ENCODE measurements around the gene TSPAN18. TPM values are rescaled to one million over a fixed set of nuclear protein-coding genes. Genes with fewer than 3 reads are reported as not detected.

The TSPAN18 gene
- total RNA-seq, 1 experiment from 2014 or later: 18.3 TPM

DNA sequence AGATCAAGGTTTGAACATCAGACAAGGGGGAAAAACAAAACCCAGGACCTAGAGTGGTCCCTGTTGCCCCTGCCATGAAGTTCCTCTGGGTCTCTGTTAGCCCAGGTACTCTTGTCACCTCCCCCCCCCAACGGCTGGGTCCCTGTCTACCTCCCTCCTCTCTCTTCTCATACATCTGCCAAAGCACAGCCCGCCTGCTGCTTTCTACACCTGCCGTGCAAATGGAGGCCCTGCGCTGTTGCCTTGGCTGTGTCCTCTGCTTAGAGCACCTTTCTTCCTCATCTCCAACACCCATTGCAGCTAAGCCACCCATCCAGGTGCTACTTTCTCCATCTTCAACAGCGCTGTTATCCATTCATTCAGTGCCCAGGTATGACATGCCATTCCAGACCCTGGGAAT lies 124.7 kb downstream of the TSPAN18 start (continued):
- TF ChIP-seq, protein P1, sequence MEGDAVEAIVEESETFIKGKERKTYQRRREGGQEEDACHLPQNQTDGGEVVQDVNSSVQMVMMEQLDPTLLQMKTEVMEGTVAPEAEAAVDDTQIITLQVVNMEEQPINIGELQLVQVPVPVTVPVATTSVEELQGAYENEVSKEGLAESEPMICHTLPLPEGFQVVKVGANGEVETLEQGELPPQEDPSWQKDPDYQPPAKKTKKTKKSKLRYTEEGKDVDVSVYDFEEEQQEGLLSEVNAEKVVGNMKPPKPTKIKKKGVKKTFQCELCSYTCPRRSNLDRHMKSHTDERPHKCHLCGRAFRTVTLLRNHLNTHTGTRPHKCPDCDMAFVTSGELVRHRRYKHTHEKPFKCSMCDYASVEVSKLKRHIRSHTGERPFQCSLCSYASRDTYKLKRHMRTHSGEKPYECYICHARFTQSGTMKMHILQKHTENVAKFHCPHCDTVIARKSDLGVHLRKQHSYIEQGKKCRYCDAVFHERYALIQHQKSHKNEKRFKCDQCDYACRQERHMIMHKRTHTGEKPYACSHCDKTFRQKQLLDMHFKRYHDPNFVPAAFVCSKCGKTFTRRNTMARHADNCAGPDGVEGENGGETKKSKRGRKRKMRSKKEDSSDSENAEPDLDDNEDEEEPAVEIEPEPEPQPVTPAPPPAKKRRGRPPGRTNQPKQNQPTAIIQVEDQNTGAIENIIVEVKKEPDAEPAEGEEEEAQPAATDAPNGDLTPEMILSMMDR (IDR thresholded peaks at IDR 0.05 in 2 of 3, conservative IDR thresholded peaks at IDR 0.05 in 1 of 3; ENCODE audit: borderline replicate concordance in 1 of 3, insufficient read depth in 1 of 3, low read depth in 2 of 3, low read length in 2 of 3): no peak

DNA sequence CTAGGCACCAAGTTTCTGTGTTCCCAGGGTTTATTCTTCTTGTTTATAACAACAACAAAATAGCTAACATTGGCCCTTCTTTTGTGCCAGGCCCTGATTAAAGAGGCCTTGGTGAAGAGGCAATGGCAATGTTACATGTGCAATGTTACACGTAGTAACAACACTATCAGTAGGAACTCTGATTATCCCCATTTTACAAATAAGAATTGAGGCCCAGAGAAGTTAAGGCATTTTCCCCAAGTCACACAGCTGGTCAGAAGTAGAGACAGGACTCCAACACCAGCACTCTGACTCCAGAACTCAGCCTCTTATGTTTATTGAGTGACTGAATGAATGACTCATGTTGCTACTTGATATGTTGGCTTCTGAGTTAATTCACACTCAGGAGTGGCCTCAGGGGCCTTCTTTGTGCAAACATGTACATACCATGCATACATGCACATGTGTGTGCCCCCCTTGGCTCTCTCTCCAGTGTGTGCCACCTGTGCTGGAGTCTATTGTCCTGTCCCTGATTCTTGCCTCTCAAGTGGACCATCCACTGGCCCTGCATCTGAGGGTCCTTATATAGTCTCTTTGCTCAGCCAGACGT lies 125.5 kb downstream of the TSPAN18 start:
- intact Hi-C loops (cut with micrococcal nuclease): no loop called here
- CTCF ChIA-PET: no interaction called here

DNA sequence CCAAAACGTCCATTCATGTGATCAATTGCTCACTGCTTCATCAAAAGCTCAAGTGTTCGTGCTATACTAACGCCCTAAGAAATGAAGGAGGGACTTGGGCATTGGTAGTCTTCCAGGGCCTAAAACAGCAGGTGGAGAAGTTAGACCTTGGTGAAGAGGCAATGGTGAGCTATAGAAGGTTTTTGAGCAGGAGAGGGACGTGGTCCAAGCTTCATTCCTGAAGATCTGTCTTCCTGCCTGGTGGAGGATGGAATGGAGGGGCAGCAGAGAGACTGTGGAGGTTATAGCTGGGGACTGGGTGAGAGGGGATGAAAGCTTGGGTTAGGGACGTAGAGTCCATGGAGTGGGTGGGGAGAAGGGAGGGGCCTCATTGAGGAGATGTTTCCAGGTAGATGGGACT lies 126.2 kb downstream of the TSPAN18 start:
- no peak overlapping the region for H2AFZ ChIP-seq (ENCODE audit: low read depth, low read length, poor library complexity, severe bottlenecking)
- H3K4me1 ChIP-seq (ENCODE audit: control insufficient read depth in 1 of 2, insufficient read depth in 2 of 2, low read length in 2 of 2): peaks cover 0 to 18% of the 10 kb centered on the region in 2 experiments
- H3K27me3 ChIP-seq (ENCODE audit: insufficient read depth, low read length): no peaks in the 10 kb centered on the region
- H3K4me2 ChIP-seq (ENCODE audit: low read length): no peak overlapping the region
- RAD21 ChIA-PET (ENCODE audit: low non-redundant PET in 1 of 2, low total read pairs in 2 of 2, uncharacterized antibody in 2 of 2, unreplicated experiment in 2 of 2): no interaction called here
- DNase-seq (ENCODE audit: low read depth, low spot score): no peak
- POLR2A ChIA-PET: no interaction called here
- ATAC-seq: no peak
- no peak overlapping the region for H3K4me3 ChIP-seq (replicated peaks in 1 of 2; ENCODE audit: low read depth in 1 of 2, low read length in 2 of 2)
- no peaks in the 10 kb centered on the region for H4K20me1 ChIP-seq (ENCODE audit: insufficient read depth)
- intact Hi-C loops (cut with micrococcal nuclease): no loop called here
- CTCF ChIA-PET: no interaction called here
- H3K9me3 ChIP-seq (ENCODE audit: control insufficient read depth in 1 of 2, insufficient read depth in 1 of 2, low read depth in 1 of 2, low read length in 2 of 2): no peaks in the 10 kb centered on the region
- no peak overlapping the region for H3K9ac ChIP-seq (ENCODE audit: low read length)
- H3K9me2 ChIP-seq (ENCODE audit: insufficient read depth): no peaks in the 10 kb centered on the region
- H3K79me2 ChIP-seq (ENCODE audit: insufficient read depth, low read length): no peaks in the 10 kb centered on the region
- no peak overlapping the region for H3K27ac ChIP-seq (ENCODE audit: low read depth, low read length)
- H3K36me3 ChIP-seq (ENCODE audit: control insufficient read depth in 1 of 2, insufficient read depth in 2 of 2, low read length in 2 of 2): no peaks in the 10 kb centered on the region
- BruUV-seq (replicated peaks): no TSS peak
- TF ChIP-seq FOSL1 (IDR thresholded peaks at IDR 0.05; ENCODE audit: low read depth): no peak
- TF ChIP-seq ZNF274 (IDR thresholded peaks at IDR 0.05; ENCODE audit: low read depth, low read length): no peak
- TF ChIP-seq JUND (IDR thresholded peaks at IDR 0.05): no peak
- no peak for TF ChIP-seq ZFX (IDR thresholded peaks at IDR 0.05)
- TF ChIP-seq SIN3A (IDR thresholded peaks at IDR 0.05; ENCODE audit: low read depth): no peak
- no peak for TF ChIP-seq TCF7L2 (IDR thresholded peaks at IDR 0.05; ENCODE audit: borderline replicate concordance, extremely low read depth, insufficient read depth, insufficient read length)
- TF ChIP-seq SRF (IDR thresholded peaks at IDR 0.05; ENCODE audit: low read depth): no peak
- TF ChIP-seq ELF1 (IDR thresholded peaks at IDR 0.05; ENCODE audit: borderline replicate concordance, low read depth): no peak
- TF ChIP-seq POLR2A (IDR thresholded peaks at IDR 0.05; ENCODE audit: borderline replicate concordance, extremely low read depth, insufficient read depth, insufficient read length): no peak
- TF ChIP-seq, protein P2, sequence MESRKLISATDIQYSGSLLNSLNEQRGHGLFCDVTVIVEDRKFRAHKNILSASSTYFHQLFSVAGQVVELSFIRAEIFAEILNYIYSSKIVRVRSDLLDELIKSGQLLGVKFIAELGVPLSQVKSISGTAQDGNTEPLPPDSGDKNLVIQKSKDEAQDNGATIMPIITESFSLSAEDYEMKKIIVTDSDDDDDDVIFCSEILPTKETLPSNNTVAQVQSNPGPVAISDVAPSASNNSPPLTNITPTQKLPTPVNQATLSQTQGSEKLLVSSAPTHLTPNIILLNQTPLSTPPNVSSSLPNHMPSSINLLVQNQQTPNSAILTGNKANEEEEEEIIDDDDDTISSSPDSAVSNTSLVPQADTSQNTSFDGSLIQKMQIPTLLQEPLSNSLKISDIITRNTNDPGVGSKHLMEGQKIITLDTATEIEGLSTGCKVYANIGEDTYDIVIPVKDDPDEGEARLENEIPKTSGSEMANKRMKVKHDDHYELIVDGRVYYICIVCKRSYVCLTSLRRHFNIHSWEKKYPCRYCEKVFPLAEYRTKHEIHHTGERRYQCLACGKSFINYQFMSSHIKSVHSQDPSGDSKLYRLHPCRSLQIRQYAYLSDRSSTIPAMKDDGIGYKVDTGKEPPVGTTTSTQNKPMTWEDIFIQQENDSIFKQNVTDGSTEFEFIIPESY (IDR thresholded peaks at IDR 0.05; ENCODE audit: extremely low read depth, insufficient replicate concordance, low read length): no peak
- TF ChIP-seq EZH2phosphoT487 (IDR thresholded peaks at IDR 0.05; ENCODE audit: borderline replicate concordance): no peak
- TF ChIP-seq SP1 (IDR thresholded peaks at IDR 0.05; ENCODE audit: low read depth): no peak
- TF ChIP-seq CBX3 (IDR thresholded peaks at IDR 0.05; ENCODE audit: low read depth): no peak
- TF ChIP-seq POLR2AphosphoS5 (IDR thresholded peaks at IDR 0.05; ENCODE audit: low read depth, low read length): no peak
- no peak for TF ChIP-seq CEBPB (IDR thresholded peaks at IDR 0.05; ENCODE audit: low read depth)

More for the DNA sequence above, 125.5 kb downstream of the TSPAN18 start:
- Histone ChIP-seq H3K9me2 (ENCODE audit: insufficient read depth) (no peaks in the 10 kb centered on the region), H3K9ac (ENCODE audit: low read length) (no peak overlapping the region), H3K4me1 (ENCODE audit: control insufficient read depth in 1 of 2, insufficient read depth in 2 of 2, low read length in 2 of 2) (peaks cover 0 to 18% of the 10 kb centered on the region in 2 experiments), H3K27me3 (ENCODE audit: insufficient read depth, low read length) (no peaks in the 10 kb centered on the region), H3K27ac (ENCODE audit: low read depth, low read length) (no peak overlapping the region), H3K36me3 (ENCODE audit: control insufficient read depth in 1 of 2, insufficient read depth in 2 of 2, low read length in 2 of 2) (no peaks in the 10 kb centered on the region), H2AFZ (ENCODE audit: low read depth, low read length, poor library complexity, severe bottlenecking) (no peak overlapping the region), H3K9me3 (ENCODE audit: control insufficient read depth in 1 of 2, insufficient read depth in 1 of 2, low read depth in 1 of 2, low read length in 2 of 2) (0 out of 4 replicates have a peak, but pooled peaks cover 0 to 2% of the 10 kb centered on the region in 2 experiments), H4K20me1 (ENCODE audit: insufficient read depth) (no peaks in the 10 kb centered on the region), H3K79me2 (ENCODE audit: insufficient read depth, low read length) (no peaks in the 10 kb centered on the region), H3K4me3 (replicated peaks in 1 of 2; ENCODE audit: low read depth in 1 of 2, low read length in 2 of 2) (no peak overlapping the region), H3K4me2 (ENCODE audit: low read length) (no peak overlapping the region)
- ChIA-PET POLR2A (no interaction called here), RAD21 (ENCODE audit: low non-redundant PET in 1 of 2, low total read pairs in 2 of 2, uncharacterized antibody in 2 of 2, unreplicated experiment in 2 of 2) (no interaction called here)
- ATAC-seq: no peak
- BruUV-seq (replicated peaks): no TSS peak
- no peak for DNase-seq (ENCODE audit: low read depth, low spot score)
- no peak for TF ChIP-seq CBX3 (IDR thresholded peaks at IDR 0.05; ENCODE audit: low read depth)
- no peak for TF ChIP-seq ZFX (IDR thresholded peaks at IDR 0.05)

Data from HCT116 (cell line).